Measurements from ENCODE around the gene CDKL5. TPM values are rescaled to one million over a fixed set of nuclear protein-coding genes. Genes with fewer than 3 reads are reported as not detected.

The CDKL5 gene
- polyA plus RNA-seq, 2 of the 4 experiments (the other 2 are of a cell fraction): 5.4 to 22.8 TPM

DNA sequence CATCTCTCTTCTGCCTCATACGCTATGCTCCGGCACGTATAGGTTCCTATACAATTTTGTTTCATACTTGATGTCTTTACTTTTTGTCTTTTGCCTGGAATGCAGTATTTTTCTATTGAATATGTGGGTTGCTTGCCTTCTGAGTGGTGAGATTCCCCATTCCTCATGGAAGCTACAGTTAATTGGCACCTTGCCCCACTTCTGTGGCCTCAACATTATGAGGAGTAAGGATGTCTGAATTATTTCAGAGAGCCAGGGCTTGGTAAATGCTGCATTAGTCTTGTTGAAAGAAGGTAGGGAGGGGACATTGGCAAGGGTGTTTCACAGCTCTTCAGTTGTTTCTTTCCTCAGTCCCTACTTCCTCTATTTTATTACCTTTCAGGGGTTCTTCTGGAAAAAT, 23.0 kb downstream of the CDKL5 start:
- no peak overlapping the region for H3K4me2 ChIP-seq
- 97% methylated on average over 3 of the region's 3 CpGs for WGBS (ENCODE audit: missing lambda C conversion rate)
- CTCF ChIA-PET: no interaction called here
- FAIRE-seq: no peak
- POLR2A ChIA-PET: no interaction called here
- peaks cover 20% of the 10 kb centered on the region; the same call in 2 of the 3 replicates for H3K4me1 ChIP-seq
- ATAC-seq: no peak
- TF ChIP-seq NFE2L2 (conservative IDR thresholded peaks at IDR 0.05; ENCODE audit: low read length) (no peak), RNF2 (IDR thresholded peaks at IDR 0.05; ENCODE audit: borderline replicate concordance, low read depth) (no peak), NPAS2 (CRISPR knock-in tag; IDR thresholded peaks at IDR 0.05; ENCODE audit: borderline replicate concordance) (no peak), FOXS1 (CRISPR knock-in tag; IDR thresholded peaks at IDR 0.05) (no peak), HOXB5 (CRISPR knock-in tag; IDR thresholded peaks at IDR 0.05) (no peak), RCOR1 (IDR thresholded peaks at IDR 0.05; ENCODE audit: low read depth, low read length) (no peak), TP53 (CRISPR knock-in tag; IDR thresholded peaks at IDR 0.05) (no peak), TFCP2L1 (CRISPR knock-in tag; IDR thresholded peaks at IDR 0.05) (no peak), RFX5 (IDR thresholded peaks at IDR 0.05) (no peak)
- TF ChIP-seq, protein P1, sequence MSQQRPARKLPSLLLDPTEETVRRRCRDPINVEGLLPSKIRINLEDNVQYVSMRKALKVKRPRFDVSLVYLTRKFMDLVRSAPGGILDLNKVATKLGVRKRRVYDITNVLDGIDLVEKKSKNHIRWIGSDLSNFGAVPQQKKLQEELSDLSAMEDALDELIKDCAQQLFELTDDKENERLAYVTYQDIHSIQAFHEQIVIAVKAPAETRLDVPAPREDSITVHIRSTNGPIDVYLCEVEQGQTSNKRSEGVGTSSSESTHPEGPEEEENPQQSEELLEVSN (IDR thresholded peaks at IDR 0.05; ENCODE audit: borderline replicate concordance, low read depth): no peak
- TF ChIP-seq, protein P2, sequence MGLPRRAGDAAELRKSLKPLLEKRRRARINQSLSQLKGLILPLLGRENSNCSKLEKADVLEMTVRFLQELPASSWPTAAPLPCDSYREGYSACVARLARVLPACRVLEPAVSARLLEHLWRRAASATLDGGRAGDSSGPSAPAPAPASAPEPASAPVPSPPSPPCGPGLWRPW (IDR thresholded peaks at IDR 0.05): no peak
- H3K9me3 ChIP-seq: no peaks in the 10 kb centered on the region
- no peak overlapping the region for H3K4me3 ChIP-seq
- H3K27ac ChIP-seq: peak overlapping the region in 1 of 2 experiments; percentile 82; a peak in 3 of 6 replicates
- DNase-seq (ENCODE audit: low read depth in 1 of 2, low spot score in 1 of 2): no peak

DNA sequence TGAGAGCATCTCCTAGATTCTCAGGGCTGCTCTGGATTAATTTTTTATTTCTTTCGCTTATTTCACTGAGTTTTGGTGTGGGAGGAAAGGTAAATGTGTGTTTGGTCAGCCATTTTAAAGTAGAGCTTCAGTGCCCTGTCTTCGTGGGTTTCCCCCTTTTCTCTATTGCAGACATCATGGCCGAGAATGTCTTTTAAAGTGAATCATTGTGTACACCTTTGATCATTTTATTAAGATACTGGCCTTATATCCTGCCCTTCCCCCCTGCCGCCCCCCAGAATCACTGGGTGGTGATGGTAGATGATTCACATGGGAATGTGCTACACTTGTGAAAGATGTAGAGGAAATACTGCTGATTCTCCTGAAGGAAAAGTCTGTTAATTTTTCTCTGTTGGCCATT, 23.8 kb downstream of the CDKL5 start:
- H3K4me1 ChIP-seq: peaks cover 20% of the 10 kb centered on the region; the same call in 2 of the 3 replicates
- peak; percentile 74 to 78; a peak in 5 of 6 replicates for ATAC-seq
- TF ChIP-seq KDM5A (IDR thresholded peaks at IDR 0.05): no peak
- TF ChIP-seq, protein P3, sequence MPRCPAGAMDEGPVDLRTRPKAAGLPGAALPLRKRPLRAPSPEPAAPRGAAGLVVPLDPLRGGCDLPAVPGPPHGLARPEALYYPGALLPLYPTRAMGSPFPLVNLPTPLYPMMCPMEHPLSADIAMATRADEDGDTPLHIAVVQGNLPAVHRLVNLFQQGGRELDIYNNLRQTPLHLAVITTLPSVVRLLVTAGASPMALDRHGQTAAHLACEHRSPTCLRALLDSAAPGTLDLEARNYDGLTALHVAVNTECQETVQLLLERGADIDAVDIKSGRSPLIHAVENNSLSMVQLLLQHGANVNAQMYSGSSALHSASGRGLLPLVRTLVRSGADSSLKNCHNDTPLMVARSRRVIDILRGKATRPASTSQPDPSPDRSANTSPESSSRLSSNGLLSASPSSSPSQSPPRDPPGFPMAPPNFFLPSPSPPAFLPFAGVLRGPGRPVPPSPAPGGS (IDR thresholded peaks at IDR 0.05): no peak
- no peak for TF ChIP-seq RFX5 (IDR thresholded peaks at IDR 0.05)
- TF ChIP-seq, protein P1 (IDR thresholded peaks at IDR 0.05; ENCODE audit: borderline replicate concordance, low read depth): no peak
- TF ChIP-seq, protein P4, sequence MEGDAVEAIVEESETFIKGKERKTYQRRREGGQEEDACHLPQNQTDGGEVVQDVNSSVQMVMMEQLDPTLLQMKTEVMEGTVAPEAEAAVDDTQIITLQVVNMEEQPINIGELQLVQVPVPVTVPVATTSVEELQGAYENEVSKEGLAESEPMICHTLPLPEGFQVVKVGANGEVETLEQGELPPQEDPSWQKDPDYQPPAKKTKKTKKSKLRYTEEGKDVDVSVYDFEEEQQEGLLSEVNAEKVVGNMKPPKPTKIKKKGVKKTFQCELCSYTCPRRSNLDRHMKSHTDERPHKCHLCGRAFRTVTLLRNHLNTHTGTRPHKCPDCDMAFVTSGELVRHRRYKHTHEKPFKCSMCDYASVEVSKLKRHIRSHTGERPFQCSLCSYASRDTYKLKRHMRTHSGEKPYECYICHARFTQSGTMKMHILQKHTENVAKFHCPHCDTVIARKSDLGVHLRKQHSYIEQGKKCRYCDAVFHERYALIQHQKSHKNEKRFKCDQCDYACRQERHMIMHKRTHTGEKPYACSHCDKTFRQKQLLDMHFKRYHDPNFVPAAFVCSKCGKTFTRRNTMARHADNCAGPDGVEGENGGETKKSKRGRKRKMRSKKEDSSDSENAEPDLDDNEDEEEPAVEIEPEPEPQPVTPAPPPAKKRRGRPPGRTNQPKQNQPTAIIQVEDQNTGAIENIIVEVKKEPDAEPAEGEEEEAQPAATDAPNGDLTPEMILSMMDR (IDR thresholded peaks at IDR 0.05): no peak
- no peak for TF ChIP-seq RCOR1 (IDR thresholded peaks at IDR 0.05; ENCODE audit: low read depth, low read length)
- no peak for TF ChIP-seq RAD21 (conservative IDR thresholded peaks at IDR 0.05 in 1 of 2, IDR thresholded peaks at IDR 0.05 in 1 of 2)
- TF ChIP-seq FOSL2 (IDR thresholded peaks at IDR 0.05): 0 out of 2 replicates have a peak, but pooled peaks have one; percentile 20
- TF ChIP-seq FOSL2 (CRISPR knock-in tag; IDR thresholded peaks at IDR 0.05): peak; percentile 60
- 0 out of 5 replicates have a peak, but pooled peaks of 1 of the 2 experiments have one; percentile 16 for TF ChIP-seq EP300 (IDR thresholded peaks at IDR 0.05)
- POLR2A ChIA-PET: no interaction called here
- no peak overlapping the region for H3K4me3 ChIP-seq
- DNase-seq (ENCODE audit: low read depth in 1 of 2, low spot score in 1 of 2): peak; percentile 35 to 61
- H3K27ac ChIP-seq: peak overlapping the region; percentile 49 to 82
- H3K4me2 ChIP-seq: peak overlapping the region; percentile 64
- CTCF ChIA-PET: no interaction called here
- WGBS (ENCODE audit: missing lambda C conversion rate): 15% methylated on average over 4 of the region's 4 CpGs
- no peak for FAIRE-seq
- H3K9me3 ChIP-seq: no peaks in the 10 kb centered on the region

DNA sequence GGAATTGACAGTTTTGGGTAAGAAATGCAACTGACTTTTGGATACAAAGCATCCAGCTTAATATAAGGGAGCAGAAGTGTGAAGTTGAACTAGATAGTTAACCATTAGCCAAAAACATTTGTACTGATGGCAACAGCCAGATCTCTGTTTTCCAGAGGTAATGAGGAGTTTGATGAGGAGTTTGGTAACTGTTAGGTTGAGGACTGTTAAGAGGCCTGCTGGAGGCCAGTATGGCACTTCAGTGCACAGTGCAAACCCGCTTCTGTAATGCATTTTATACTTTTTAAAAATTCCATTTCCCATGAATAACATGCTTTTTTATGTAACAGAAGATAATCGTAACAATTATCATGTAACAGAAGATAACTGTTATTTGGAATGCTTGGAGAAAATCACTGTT, 30.0 kb downstream of the CDKL5 start:
- Histone ChIP-seq H3K9me3 (no peaks in the 10 kb centered on the region), H3K4me1 (peaks cover 14% of the 10 kb centered on the region), H3K4me3 (no peak overlapping the region), H3K4me2 (peak overlapping the region; percentile 16; the same call in 2 of the 3 replicates), H3K27ac (no peak overlapping the region)
- ATAC-seq (no peak), DNase-seq (ENCODE audit: low read depth in 1 of 2, low spot score in 1 of 2) (no peak), FAIRE-seq (peak; percentile 98)
- 79% methylated on average over 2 of the region's 2 CpGs for WGBS (ENCODE audit: missing lambda C conversion rate)
- no peak for TF ChIP-seq CHD4 (IDR thresholded peaks at IDR 0.05; ENCODE audit: borderline replicate concordance)
- TF ChIP-seq RFX5 (IDR thresholded peaks at IDR 0.05): no peak
- TF ChIP-seq HOXB5 (CRISPR knock-in tag; IDR thresholded peaks at IDR 0.05): no peak
- TF ChIP-seq, protein P4 (IDR thresholded peaks at IDR 0.05): no peak
- TF ChIP-seq EHF (CRISPR knock-in tag; IDR thresholded peaks at IDR 0.05): no peak
- TF ChIP-seq, protein P5, sequence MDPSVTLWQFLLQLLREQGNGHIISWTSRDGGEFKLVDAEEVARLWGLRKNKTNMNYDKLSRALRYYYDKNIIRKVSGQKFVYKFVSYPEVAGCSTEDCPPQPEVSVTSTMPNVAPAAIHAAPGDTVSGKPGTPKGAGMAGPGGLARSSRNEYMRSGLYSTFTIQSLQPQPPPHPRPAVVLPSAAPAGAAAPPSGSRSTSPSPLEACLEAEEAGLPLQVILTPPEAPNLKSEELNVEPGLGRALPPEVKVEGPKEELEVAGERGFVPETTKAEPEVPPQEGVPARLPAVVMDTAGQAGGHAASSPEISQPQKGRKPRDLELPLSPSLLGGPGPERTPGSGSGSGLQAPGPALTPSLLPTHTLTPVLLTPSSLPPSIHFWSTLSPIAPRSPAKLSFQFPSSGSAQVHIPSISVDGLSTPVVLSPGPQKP (IDR thresholded peaks at IDR 0.05; ENCODE audit: low read depth, low read length): no peak
- no peak for TF ChIP-seq MAZ (IDR thresholded peaks at IDR 0.05; ENCODE audit: borderline replicate concordance, low read depth, low read length)
- no peak for TF ChIP-seq FOSL2 (IDR thresholded peaks at IDR 0.05)
- no peak for TF ChIP-seq FOSL2 (CRISPR knock-in tag; IDR thresholded peaks at IDR 0.05)
- ChIA-PET CTCF (no interaction called here), POLR2A (no interaction called here)

All from A549 (cell line).